Mammary epithelial cell (primary cell): ENCODE data around the gene TMEM200C.

Source experiments
- CTCF ChIP-seq, 2 donors: IDR thresholded peaks in 1 of 2; conservative IDR thresholded peaks in 1 of 2; 2 replicates each; pipeline ENCODE4 v1.5.1; 2011 to 2012; ENCODE audit warnings: inconsistent platforms in 2 of 2, low read length in 2 of 2, mild to moderate bottlenecking in 2 of 2, control low read depth in 1 of 2, low read depth in 1 of 2; ENCODE audit not compliant: insufficient read depth in 1 of 2; ENCODE audit errors: extremely low read depth in 1 of 2
- EZH2 ChIP-seq: IDR thresholded peaks from 2 replicates; pipeline ENCODE4 v1.6.1; 2012; ENCODE audit warnings: low read length, inconsistent platforms, borderline replicate concordance

GRCh38 chr18:5879479-5879882 lies 15.8 kb downstream of the TMEM200C start:
- no peak for TF ChIP-seq EZH2
- TF ChIP-seq CTCF (conservative IDR thresholded peaks at IDR 0.05 in 1 of 2, IDR thresholded peaks at IDR 0.05 in 1 of 2; ENCODE audit: extremely low read depth in 1 of 2, insufficient read depth in 1 of 2, low read depth in 1 of 2, low read length in 2 of 2): peak; percentile 73 to 81
